Uterus (tissue), 2 donors: ENCODE measurements around the gene XKR7.

ENCODE experiments used
- POLR2A ChIP-seq, 2 donors: fragments of 450-650 bp; IDR thresholded peaks; one replicate each; pipeline ENCODE4 v1.6.1; 2016; ENCODE audit warnings: antibody characterized with exemption in 2 of 2, mild to moderate bottlenecking in 1 of 2, moderate library complexity in 1 of 2
- TF ChIP-seq, protein P1 (sequence below), 4 experiments: fragments of 200-600 bp in 2 of 4; fragments of 450-650 bp in 2 of 4; sonication (generic) in 2 of 4; IDR thresholded peaks; one replicate each; pipeline ENCODE4 v1.5.1; 2016 to 2019; ENCODE audit warnings: antibody characterized with exemption in 4 of 4, mild to moderate bottlenecking in 2 of 4, moderate library complexity in 1 of 4

DNA sequence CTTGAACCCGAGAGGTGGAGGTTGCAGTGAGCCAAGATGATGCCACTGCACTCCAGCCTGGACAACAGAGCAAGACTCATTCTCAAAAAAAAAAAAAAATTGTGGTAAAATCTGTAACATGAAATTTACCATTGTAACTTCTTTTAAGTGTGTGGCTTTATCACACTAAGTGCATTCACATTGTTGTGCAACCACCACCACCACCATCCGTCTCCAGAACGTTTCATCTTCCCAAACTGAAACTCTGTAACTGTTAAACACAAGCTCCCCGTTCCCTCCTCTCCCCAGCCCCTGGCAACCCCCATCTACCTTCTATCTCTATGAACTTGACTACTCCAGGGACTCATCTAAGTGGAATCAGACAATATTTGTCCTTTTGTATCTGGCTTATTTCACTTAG, 45.8 kb upstream of the XKR7 start:
- TF ChIP-seq, protein P1, sequence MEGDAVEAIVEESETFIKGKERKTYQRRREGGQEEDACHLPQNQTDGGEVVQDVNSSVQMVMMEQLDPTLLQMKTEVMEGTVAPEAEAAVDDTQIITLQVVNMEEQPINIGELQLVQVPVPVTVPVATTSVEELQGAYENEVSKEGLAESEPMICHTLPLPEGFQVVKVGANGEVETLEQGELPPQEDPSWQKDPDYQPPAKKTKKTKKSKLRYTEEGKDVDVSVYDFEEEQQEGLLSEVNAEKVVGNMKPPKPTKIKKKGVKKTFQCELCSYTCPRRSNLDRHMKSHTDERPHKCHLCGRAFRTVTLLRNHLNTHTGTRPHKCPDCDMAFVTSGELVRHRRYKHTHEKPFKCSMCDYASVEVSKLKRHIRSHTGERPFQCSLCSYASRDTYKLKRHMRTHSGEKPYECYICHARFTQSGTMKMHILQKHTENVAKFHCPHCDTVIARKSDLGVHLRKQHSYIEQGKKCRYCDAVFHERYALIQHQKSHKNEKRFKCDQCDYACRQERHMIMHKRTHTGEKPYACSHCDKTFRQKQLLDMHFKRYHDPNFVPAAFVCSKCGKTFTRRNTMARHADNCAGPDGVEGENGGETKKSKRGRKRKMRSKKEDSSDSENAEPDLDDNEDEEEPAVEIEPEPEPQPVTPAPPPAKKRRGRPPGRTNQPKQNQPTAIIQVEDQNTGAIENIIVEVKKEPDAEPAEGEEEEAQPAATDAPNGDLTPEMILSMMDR (IDR thresholded peaks at IDR 0.05): no peak
- no peak for TF ChIP-seq POLR2A (IDR thresholded peaks at IDR 0.05)
